GM12872 (cell line): ENCODE measurements around the gene RBFOX1.

Source experiments
- TF ChIP-seq, protein P1 (sequence below): IDR thresholded peaks from 3 replicates; pipeline ENCODE4 v1.5.1; 2011; ENCODE audit warnings: low read depth, mild to moderate bottlenecking, low read length, moderate library complexity; ENCODE audit not compliant: insufficient read depth

Gene RBFOX1

DNA sequence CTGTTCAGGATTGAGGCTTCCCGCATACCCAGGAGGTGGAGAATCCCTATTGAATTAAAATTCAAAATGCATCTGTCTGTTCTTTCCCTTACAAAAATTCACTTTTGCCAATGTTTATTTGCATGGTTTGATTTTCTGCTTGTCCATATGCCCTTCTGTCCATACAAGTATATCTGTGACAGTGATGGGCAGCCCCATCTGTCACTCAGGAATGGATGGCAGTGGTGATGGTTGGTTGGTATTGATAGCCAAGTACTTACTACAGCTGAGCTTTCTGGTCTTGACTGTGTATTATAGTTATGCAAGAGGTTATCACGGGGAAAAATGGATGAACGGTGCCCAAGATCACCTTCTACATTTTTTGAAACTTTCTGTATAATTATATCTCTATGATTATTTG, 171.0 kb downstream of the RBFOX1 start:
- TF ChIP-seq, protein P1, sequence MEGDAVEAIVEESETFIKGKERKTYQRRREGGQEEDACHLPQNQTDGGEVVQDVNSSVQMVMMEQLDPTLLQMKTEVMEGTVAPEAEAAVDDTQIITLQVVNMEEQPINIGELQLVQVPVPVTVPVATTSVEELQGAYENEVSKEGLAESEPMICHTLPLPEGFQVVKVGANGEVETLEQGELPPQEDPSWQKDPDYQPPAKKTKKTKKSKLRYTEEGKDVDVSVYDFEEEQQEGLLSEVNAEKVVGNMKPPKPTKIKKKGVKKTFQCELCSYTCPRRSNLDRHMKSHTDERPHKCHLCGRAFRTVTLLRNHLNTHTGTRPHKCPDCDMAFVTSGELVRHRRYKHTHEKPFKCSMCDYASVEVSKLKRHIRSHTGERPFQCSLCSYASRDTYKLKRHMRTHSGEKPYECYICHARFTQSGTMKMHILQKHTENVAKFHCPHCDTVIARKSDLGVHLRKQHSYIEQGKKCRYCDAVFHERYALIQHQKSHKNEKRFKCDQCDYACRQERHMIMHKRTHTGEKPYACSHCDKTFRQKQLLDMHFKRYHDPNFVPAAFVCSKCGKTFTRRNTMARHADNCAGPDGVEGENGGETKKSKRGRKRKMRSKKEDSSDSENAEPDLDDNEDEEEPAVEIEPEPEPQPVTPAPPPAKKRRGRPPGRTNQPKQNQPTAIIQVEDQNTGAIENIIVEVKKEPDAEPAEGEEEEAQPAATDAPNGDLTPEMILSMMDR: no peak

DNA sequence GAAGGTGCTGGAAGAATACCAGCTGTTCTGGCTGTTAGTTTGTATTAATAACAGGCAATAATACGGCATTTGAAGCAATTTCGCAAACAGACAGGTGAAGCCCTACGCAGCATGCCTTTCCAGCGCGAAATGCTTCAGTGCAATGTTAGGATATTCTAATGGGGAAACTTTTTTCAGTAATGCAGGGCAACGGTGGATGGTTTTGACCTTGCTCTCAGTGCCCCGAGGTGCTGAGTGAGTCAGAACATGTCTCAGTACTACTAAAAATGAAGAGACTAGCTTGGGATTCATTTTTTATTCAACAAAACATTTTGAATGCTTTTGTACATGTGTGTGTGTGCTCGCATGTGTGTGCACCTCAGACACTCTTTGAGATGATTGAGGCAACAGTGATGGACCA, 172.2 kb downstream of the RBFOX1 start:
- TF ChIP-seq, protein P1: no peak

DNA sequence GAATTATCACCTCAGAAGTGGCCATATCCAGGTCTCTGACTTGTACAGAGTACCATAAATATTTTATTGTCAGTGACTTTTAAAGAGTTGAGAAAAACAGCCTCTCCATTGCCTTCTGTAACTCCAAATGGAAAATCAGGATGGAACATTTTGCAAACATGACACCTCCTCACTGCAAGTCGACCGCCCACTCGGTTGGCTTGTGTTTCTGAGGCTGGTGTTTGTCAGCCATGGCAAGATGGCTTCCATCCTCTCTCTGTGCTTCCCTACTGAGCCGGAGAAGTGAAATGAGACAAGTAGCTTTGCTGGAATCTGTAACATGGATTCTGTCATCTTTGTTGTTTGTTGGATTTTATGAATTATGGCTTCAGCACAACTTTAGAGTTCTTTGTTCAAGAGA, 172.8 kb downstream of the RBFOX1 start:
- TF ChIP-seq, protein P1: no peak

DNA sequence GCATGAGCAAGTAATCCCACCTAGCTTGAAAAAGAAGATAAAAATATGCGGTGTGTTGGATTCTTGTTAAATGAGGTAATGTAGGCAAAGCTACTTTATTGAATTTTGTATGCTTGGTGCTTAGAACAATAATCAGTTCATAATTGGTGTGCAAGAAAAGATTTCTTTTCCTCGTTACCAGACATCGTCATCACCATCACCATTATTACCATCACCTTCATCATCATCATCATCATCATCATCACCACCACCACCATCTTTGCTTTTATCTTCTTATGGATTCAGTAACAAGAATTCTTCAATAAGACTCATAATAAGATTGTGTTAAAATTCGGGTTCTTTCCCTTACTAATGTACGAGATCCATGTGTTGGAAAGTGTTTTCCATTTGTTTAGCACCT, 173.7 kb downstream of the RBFOX1 start:
- TF ChIP-seq, protein P1: no peak

DNA sequence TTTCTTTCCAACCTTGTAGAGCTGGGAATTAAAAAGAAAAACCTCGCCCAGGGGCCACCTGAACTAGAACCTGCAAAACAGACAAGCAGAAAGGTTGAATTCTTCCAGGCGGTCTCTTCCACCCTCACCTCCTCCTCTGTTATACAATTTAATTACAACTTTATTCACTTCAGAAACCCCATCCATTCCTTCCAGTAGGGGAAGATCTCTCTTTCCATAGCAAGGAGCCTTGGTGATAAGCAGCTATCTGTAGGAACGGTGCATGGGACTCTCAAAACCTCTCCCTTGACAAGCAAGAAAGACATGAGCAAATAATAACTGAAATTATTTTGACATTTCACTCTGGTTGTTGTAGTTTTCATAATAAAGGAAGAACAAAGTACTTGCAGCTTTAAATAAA, 176.0 kb downstream of the RBFOX1 start:
- TF ChIP-seq, protein P1: no peak

DNA sequence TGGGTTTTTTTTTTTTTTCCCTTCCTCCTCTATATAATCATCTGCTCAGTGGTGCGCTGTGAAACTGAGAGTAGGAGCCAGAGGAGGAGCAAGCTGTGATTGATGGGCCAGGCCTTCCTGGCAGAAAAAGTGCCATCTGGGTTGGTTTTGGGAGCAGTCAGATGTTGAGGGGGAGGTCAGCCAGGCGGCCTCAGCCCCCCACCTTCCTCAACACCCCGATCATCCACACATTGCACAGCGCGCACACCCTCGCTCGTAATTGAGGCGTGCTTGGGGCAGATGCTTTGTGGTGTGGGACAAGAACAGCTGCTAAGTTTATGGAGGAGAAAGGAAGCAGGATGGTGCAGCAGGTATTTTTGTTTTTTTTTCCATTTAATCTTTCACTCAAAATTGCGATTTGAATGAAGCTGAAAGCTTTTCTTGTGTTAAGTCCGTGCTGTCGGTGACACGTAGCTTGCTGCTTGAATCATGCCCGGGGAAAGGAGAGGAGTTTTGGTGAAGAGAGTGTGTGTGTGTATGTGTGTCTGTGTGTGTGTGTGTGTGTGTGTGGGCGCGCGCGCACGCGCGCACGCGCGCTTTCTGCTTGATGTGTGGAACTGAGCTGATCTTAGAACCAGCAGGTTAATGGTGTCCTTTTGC, 177.4 kb downstream of the RBFOX1 start:
- TF ChIP-seq, protein P1: no peak

DNA sequence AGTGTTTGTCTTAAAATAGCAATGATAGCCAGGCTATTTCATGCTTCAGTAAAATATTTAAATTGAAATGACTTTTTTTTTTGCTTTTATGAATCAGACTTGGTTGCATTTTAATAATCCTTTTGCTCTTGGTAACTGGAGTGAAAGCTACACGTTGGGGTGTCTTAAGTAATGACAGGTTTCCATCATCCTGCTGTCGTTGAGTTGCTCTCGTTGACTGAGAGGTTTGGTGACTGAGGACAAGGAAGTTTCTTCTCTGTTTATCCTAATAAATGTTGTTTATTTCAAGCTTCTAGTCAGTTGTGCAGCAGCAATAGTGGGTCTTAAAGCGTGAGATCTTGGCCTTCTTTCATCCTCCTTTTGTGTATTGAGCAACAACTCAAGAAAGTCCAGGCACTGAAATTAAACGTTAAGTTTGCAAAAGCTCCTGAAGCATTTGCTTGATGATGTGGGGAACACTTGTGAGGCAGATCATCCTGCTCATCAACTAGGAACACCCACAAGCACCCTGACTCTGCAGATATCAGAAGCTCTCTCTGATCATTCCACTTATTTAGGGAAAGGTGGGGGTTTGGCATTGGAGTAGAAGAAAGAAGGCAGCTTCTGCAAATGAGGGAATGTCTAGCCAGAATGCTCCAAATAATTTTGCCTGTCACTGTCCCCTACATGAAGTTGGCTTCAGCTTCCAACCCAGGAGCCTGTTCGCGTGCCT, 179.1 kb downstream of the RBFOX1 start:
- TF ChIP-seq, protein P1: no peak
